Large intestine (tissue), 3 donors: ENCODE measurements around the gene RNF149. TPM values are rescaled to one million over a fixed set of nuclear protein-coding genes. Genes with fewer than 3 reads are reported as not detected.

ENCODE experiments used
- DNase-seq, 2 donors: peaks; one replicate each; pipeline versions ENCODE4 v3.0.0 to v3.0.0-alpha.2; 2013
- H3K27ac ChIP-seq: one replicate; pipeline ENCODE4 v1.5.1; 2013; ENCODE audit warnings: low read length
- H3K27me3 ChIP-seq: 2 replicates; pipeline ENCODE4 v1.6.1; 2013; ENCODE audit warnings: low read length; ENCODE audit not compliant: control insufficient read depth, insufficient read depth
- H3K36me3 ChIP-seq: 2 replicates; pipeline ENCODE4 v1.6.1; 2013; ENCODE audit warnings: low read length; ENCODE audit not compliant: control insufficient read depth, insufficient read depth
- H3K4me1 ChIP-seq: one replicate; pipeline ENCODE4 v1.6.1; 2013; ENCODE audit warnings: low read length; ENCODE audit not compliant: control insufficient read depth, insufficient read depth
- H3K4me3 ChIP-seq: one replicate; pipeline ENCODE4 v1.5.1; 2013; ENCODE audit warnings: low read length
- H3K9me3 ChIP-seq: one replicate; pipeline ENCODE4 v1.6.1; 2013; ENCODE audit warnings: mild to moderate bottlenecking, low read depth, low read length, moderate library complexity; ENCODE audit not compliant: control insufficient read depth
- WGBS: methylation state at CpG from one replicate; pipeline ENCODE4 v1.1.5; 2013; ENCODE audit warnings: low lambda C conversion rate; ENCODE audit not compliant: insufficient coverage; 5-methylcytosine and 5-hydroxymethylcytosine counted together
- polyA plus RNA-seq: library from polyadenylated mRNA; unstranded; fragments of 120-200 nt; gene quantifications from one replicate; pipeline ENCODE4 v1.2.1, GENCODE V29; 2013

Gene RNF149
- polyA plus RNA-seq, 1 donor, result 68.9 TPM

GRCh38 chr2:101281482-101281881, 27.0 kb downstream of the RNF149 start:
- Histone ChIP-seq H3K4me1 (no peaks in the 10 kb centered on the region), H3K36me3 (peaks cover 62% of the 10 kb centered on the region), H3K27ac (no peak overlapping the region), H3K4me3 (no peak overlapping the region), H3K27me3 (no peaks in the 10 kb centered on the region), H3K9me3 (no peaks in the 10 kb centered on the region)
- WGBS, result 100% methylated on average over 2 of the region's 4 CpGs
- DNase-seq, result no peak

GRCh38 chr2:101278925-101279324, 29.6 kb downstream of the RNF149 start:
- Histone ChIP-seq H3K9me3 (no peaks in the 10 kb centered on the region), H3K27me3 (no peaks in the 10 kb centered on the region), H3K36me3 (peaks cover 55% of the 10 kb centered on the region), H3K4me3 (no peak overlapping the region), H3K4me1 (no peaks in the 10 kb centered on the region), H3K27ac (no peak overlapping the region)
- no peak for DNase-seq
- 94% methylated on average over 2 of the region's 3 CpGs for WGBS

- DNase-seq, result peak in 1 of 2 donors; percentile 22
- Histone ChIP-seq H3K4me1 (no peaks in the 10 kb centered on the region), H3K36me3 (peaks cover 52% of the 10 kb centered on the region), H3K9me3 (no peaks in the 10 kb centered on the region), H3K27ac (no peak overlapping the region), H3K4me3 (no peak overlapping the region), H3K27me3 (no peaks in the 10 kb centered on the region)
- WGBS, result no CpG with 5 or more reads among the region's 7 CpGs
These were observed 31.4 kb downstream of the RNF149 start for GRCh38 chr2:101277111-101277510.

GRCh38 chr2:101274142-101274541, 34.4 kb downstream of the RNF149 start:
- Histone ChIP-seq H3K4me1 (no peaks in the 10 kb centered on the region), H3K27me3 (no peaks in the 10 kb centered on the region), H3K27ac (no peak overlapping the region), H3K4me3 (no peak overlapping the region), H3K9me3 (no peaks in the 10 kb centered on the region), H3K36me3 (peaks cover 53% of the 10 kb centered on the region)
- no peak for DNase-seq
- 100% methylated on average over 1 of the region's 5 CpGs for WGBS

- no CpG with 5 or more reads among the region's 8 CpGs for WGBS
- H3K27ac ChIP-seq, result no peak overlapping the region
- H3K4me1 ChIP-seq, result no peaks in the 10 kb centered on the region
- DNase-seq, result no peak
- H3K4me3 ChIP-seq, result no peak overlapping the region
- no peaks in the 10 kb centered on the region for H3K27me3 ChIP-seq
- H3K9me3 ChIP-seq, result no peaks in the 10 kb centered on the region
- peaks cover 52% of the 10 kb centered on the region for H3K36me3 ChIP-seq
These were observed 35.4 kb downstream of the RNF149 start for GRCh38 chr2:101273056-101273455.

GRCh38 chr2:101272045-101272784, 36.3 kb downstream of the RNF149 start:
- H3K36me3 ChIP-seq, result peaks cover 56% of the 10 kb centered on the region
- no peaks in the 10 kb centered on the region for H3K9me3 ChIP-seq
- 60% methylated on average over 3 of the region's 3 CpGs for WGBS
- H3K27ac ChIP-seq, result no peak overlapping the region
- H3K4me1 ChIP-seq, result no peaks in the 10 kb centered on the region
- H3K27me3 ChIP-seq, result no peaks in the 10 kb centered on the region
- no peak overlapping the region for H3K4me3 ChIP-seq
- no peak for DNase-seq

- H3K36me3 ChIP-seq, result peaks cover 56% of the 10 kb centered on the region
- no peaks in the 10 kb centered on the region for H3K27me3 ChIP-seq
- H3K27ac ChIP-seq, result no peak overlapping the region
- no peak for DNase-seq
- H3K9me3 ChIP-seq, result no peaks in the 10 kb centered on the region
- no peak overlapping the region for H3K4me3 ChIP-seq
- peaks cover 5% of the 10 kb centered on the region for H3K4me1 ChIP-seq
- WGBS, result 100% methylated on average over 1 of the region's 8 CpGs
These were observed 37.7 kb downstream of the RNF149 start for GRCh38 chr2:101270700-101271259.

GRCh38 chr2:101267671-101268656, 40.5 kb downstream of the RNF149 start:
- no peaks in the 10 kb centered on the region for H3K27me3 ChIP-seq
- peak in 1 of 2 donors; percentile 26 for DNase-seq
- H3K36me3 ChIP-seq, result peaks cover 66% of the 10 kb centered on the region
- H3K4me3 ChIP-seq, result no peak overlapping the region
- H3K27ac ChIP-seq, result no peak overlapping the region
- H3K4me1 ChIP-seq, result peaks cover 11% of the 10 kb centered on the region
- WGBS, result 43% methylated on average over 6 of the region's 15 CpGs
- no peaks in the 10 kb centered on the region for H3K9me3 ChIP-seq

GRCh38 chr2:101265893-101266499, 42.5 kb downstream of the RNF149 start:
- 66% methylated on average over 8 of the region's 11 CpGs for WGBS
- no peak overlapping the region for H3K4me3 ChIP-seq
- H3K27me3 ChIP-seq, result no peaks in the 10 kb centered on the region
- peaks cover 11% of the 10 kb centered on the region for H3K4me1 ChIP-seq
- peak; percentile 86 to 89 for DNase-seq
- no peaks in the 10 kb centered on the region for H3K9me3 ChIP-seq
- H3K36me3 ChIP-seq, result peaks cover 66% of the 10 kb centered on the region
- H3K27ac ChIP-seq, result peak overlapping the region; percentile 71
